Memory B cell (primary cell): ENCODE results near the gene SLC6A4.

Experiments
- ATAC-seq: fragments of 150-1000 bp; cut with Tn5 transposase; 2 replicates; pipeline ENCODE4 v1.10.0; 2021; ENCODE audit warnings: low read depth, mild to moderate bottlenecking, moderate library complexity
- DNase-seq, 2 donors: peaks; one replicate each; pipeline ENCODE4 v3.0.0; 2022; ENCODE audit warnings: low spot score in 2 of 2
- H3K27ac Mint-ChIP-seq: one replicate; pipeline ENCODE4 v1.8.0; 2022; ENCODE audit warnings: mild to moderate bottlenecking, moderate library complexity, mixed read lengths
- H3K27me3 Mint-ChIP-seq: one replicate; pipeline ENCODE4 v1.8.0; 2022; ENCODE audit warnings: mixed read lengths
- H3K36me3 Mint-ChIP-seq: one replicate; pipeline ENCODE4 v1.8.0; 2022; ENCODE audit warnings: mild to moderate bottlenecking, mixed read lengths
- H3K4me1 Mint-ChIP-seq: one replicate; pipeline ENCODE4 v1.8.0; 2022; ENCODE audit warnings: mixed read lengths
- H3K4me3 Mint-ChIP-seq: one replicate; pipeline ENCODE4 v1.8.0; 2022; ENCODE audit warnings: mild to moderate bottlenecking, moderate library complexity, mixed read lengths
- H3K9me3 Mint-ChIP-seq: one replicate; pipeline ENCODE4 v1.8.0; 2022; ENCODE audit warnings: mixed read lengths

SLC6A4 gene

GRCh38 chr17:30248786-30249185, 13.3 kb upstream of the SLC6A4 start:
- no peaks in the 10 kb centered on the region for H3K4me1 Mint-ChIP-seq
- no peaks in the 10 kb centered on the region for H3K9me3 Mint-ChIP-seq
- no peak for DNase-seq
- no peak overlapping the region for H3K27ac Mint-ChIP-seq
- ATAC-seq = no peak
- no peaks in the 10 kb centered on the region for H3K27me3 Mint-ChIP-seq
- H3K36me3 Mint-ChIP-seq = peaks cover 35% of the 10 kb centered on the region
- H3K4me3 Mint-ChIP-seq = no peak overlapping the region

GRCh38 chr17:30246460-30246859, 11.0 kb upstream of the SLC6A4 start:
- ATAC-seq (no peak), DNase-seq (no peak)
- Mint-ChIP-seq H3K27me3 (no peaks in the 10 kb centered on the region), H3K27ac (no peak overlapping the region), H3K9me3 (no peaks in the 10 kb centered on the region), H3K4me1 (no peaks in the 10 kb centered on the region), H3K36me3 (peaks cover 31% of the 10 kb centered on the region), H3K4me3 (no peak overlapping the region)

GRCh38 chr17:30244853-30245385, 9.4 kb upstream of the SLC6A4 start:
- Mint-ChIP-seq H3K4me1 (no peaks in the 10 kb centered on the region), H3K36me3 (peaks cover 26% of the 10 kb centered on the region), H3K4me3 (no peak overlapping the region), H3K27me3 (no peaks in the 10 kb centered on the region), H3K9me3 (no peaks in the 10 kb centered on the region), H3K27ac (no peak overlapping the region)
- no peak for ATAC-seq
- DNase-seq = no peak

GRCh38 chr17:30243568-30243967, 8.1 kb upstream of the SLC6A4 start:
- ATAC-seq (no peak), DNase-seq (no peak)
- Mint-ChIP-seq H3K4me1 (peaks cover 2% of the 10 kb centered on the region), H3K27ac (no peak overlapping the region), H3K27me3 (peaks cover 5% of the 10 kb centered on the region), H3K4me3 (no peak overlapping the region), H3K36me3 (peaks cover 16% of the 10 kb centered on the region), H3K9me3 (no peaks in the 10 kb centered on the region)

- ATAC-seq = no peak
- Mint-ChIP-seq H3K4me3 (no peak overlapping the region), H3K9me3 (no peaks in the 10 kb centered on the region), H3K27me3 (peaks cover 7% of the 10 kb centered on the region), H3K27ac (no peak overlapping the region), H3K4me1 (peaks cover 6% of the 10 kb centered on the region), H3K36me3 (peaks cover 10% of the 10 kb centered on the region)
- no peak for DNase-seq
Observed at GRCh38 chr17:30243002-30243401, 7.5 kb upstream of the SLC6A4 start.

GRCh38 chr17:30241051-30241450, 5.6 kb upstream of the SLC6A4 start:
- DNase-seq (no peak), ATAC-seq (no peak)
- H3K27ac Mint-ChIP-seq = no peak overlapping the region
- no peak overlapping the region for H3K4me3 Mint-ChIP-seq
- no peaks in the 10 kb centered on the region for H3K9me3 Mint-ChIP-seq
- peaks cover 14% of the 10 kb centered on the region for H3K27me3 Mint-ChIP-seq
- peaks cover 4% of the 10 kb centered on the region for H3K36me3 Mint-ChIP-seq
- peaks cover 17% of the 10 kb centered on the region for H3K4me1 Mint-ChIP-seq

- Mint-ChIP-seq H3K36me3 (peaks cover 2% of the 10 kb centered on the region), H3K9me3 (no peaks in the 10 kb centered on the region), H3K4me1 (peaks cover 19% of the 10 kb centered on the region), H3K27ac (no peak overlapping the region), H3K4me3 (no peak overlapping the region), H3K27me3 (peaks cover 15% of the 10 kb centered on the region)
- no peak for ATAC-seq
- no peak for DNase-seq
Observed at GRCh38 chr17:30240177-30240576, 4.7 kb upstream of the SLC6A4 start.

- peaks cover 22% of the 10 kb centered on the region for H3K4me1 Mint-ChIP-seq
- DNase-seq (no peak), ATAC-seq (no peak)
- H3K4me3 Mint-ChIP-seq = no peak overlapping the region
- H3K36me3 Mint-ChIP-seq = peaks cover 2% of the 10 kb centered on the region
- H3K27me3 Mint-ChIP-seq = peaks cover 20% of the 10 kb centered on the region
- no peak overlapping the region for H3K27ac Mint-ChIP-seq
- H3K9me3 Mint-ChIP-seq = no peaks in the 10 kb centered on the region
Observed at GRCh38 chr17:30239089-30239462, 3.6 kb upstream of the SLC6A4 start.

GRCh38 chr17:30238387-30239088, 3.0 kb upstream of the SLC6A4 start:
- no peak overlapping the region for H3K4me3 Mint-ChIP-seq
- H3K4me1 Mint-ChIP-seq = peaks cover 22% of the 10 kb centered on the region
- H3K27me3 Mint-ChIP-seq = peaks cover 20% of the 10 kb centered on the region
- ATAC-seq (no peak), DNase-seq (no peak)
- H3K36me3 Mint-ChIP-seq = peaks cover under 1% of the 10 kb centered on the region
- H3K9me3 Mint-ChIP-seq = no peaks in the 10 kb centered on the region
- H3K27ac Mint-ChIP-seq = no peak overlapping the region

- no peak overlapping the region for H3K27ac Mint-ChIP-seq
- H3K9me3 Mint-ChIP-seq = no peaks in the 10 kb centered on the region
- no peak for DNase-seq
- peaks cover 22% of the 10 kb centered on the region for H3K4me1 Mint-ChIP-seq
- H3K27me3 Mint-ChIP-seq = peaks cover 20% of the 10 kb centered on the region
- H3K36me3 Mint-ChIP-seq = no peaks in the 10 kb centered on the region
- no peak overlapping the region for H3K4me3 Mint-ChIP-seq
- no peak for ATAC-seq
Observed at GRCh38 chr17:30238003-30238344, 2.5 kb upstream of the SLC6A4 start.

- Mint-ChIP-seq H3K4me3 (no peak overlapping the region), H3K4me1 (peaks cover 22% of the 10 kb centered on the region), H3K36me3 (no peaks in the 10 kb centered on the region), H3K9me3 (no peaks in the 10 kb centered on the region), H3K27me3 (peaks cover 23% of the 10 kb centered on the region), H3K27ac (no peak overlapping the region)
- no peak for ATAC-seq
- DNase-seq = no peak
Observed at GRCh38 chr17:30237296-30238002, 2.0 kb upstream of the SLC6A4 start.

GRCh38 chr17:30236766-30237165, 1.3 kb upstream of the SLC6A4 start:
- H3K27me3 Mint-ChIP-seq = peaks cover 24% of the 10 kb centered on the region
- no peak for ATAC-seq
- no peaks in the 10 kb centered on the region for H3K36me3 Mint-ChIP-seq
- peaks cover 22% of the 10 kb centered on the region for H3K4me1 Mint-ChIP-seq
- H3K9me3 Mint-ChIP-seq = no peaks in the 10 kb centered on the region
- peak overlapping the region; percentile 64 for H3K4me3 Mint-ChIP-seq
- no peak for DNase-seq
- H3K27ac Mint-ChIP-seq = no peak overlapping the region

- peak overlapping the region; percentile 79 for H3K4me3 Mint-ChIP-seq
- H3K27ac Mint-ChIP-seq = no peak overlapping the region
- ATAC-seq = no peak
- H3K4me1 Mint-ChIP-seq = peaks cover 22% of the 10 kb centered on the region
- DNase-seq = no peak
- H3K27me3 Mint-ChIP-seq = peaks cover 24% of the 10 kb centered on the region
- H3K9me3 Mint-ChIP-seq = no peaks in the 10 kb centered on the region
- no peaks in the 10 kb centered on the region for H3K36me3 Mint-ChIP-seq
Observed at GRCh38 chr17:30236297-30236624, 764 bp upstream of the SLC6A4 start.

GRCh38 chr17:30234964-30235363, 533 bp downstream of the SLC6A4 start:
- Mint-ChIP-seq H3K27me3 (peaks cover 26% of the 10 kb centered on the region), H3K9me3 (no peaks in the 10 kb centered on the region), H3K4me3 (peak overlapping the region; percentile 65), H3K4me1 (peaks cover 24% of the 10 kb centered on the region), H3K27ac (no peak overlapping the region), H3K36me3 (no peaks in the 10 kb centered on the region)
- no peak for DNase-seq
- peak; percentile 44 for ATAC-seq

- no peaks in the 10 kb centered on the region for H3K9me3 Mint-ChIP-seq
- ATAC-seq (no peak), DNase-seq (no peak)
- H3K4me3 Mint-ChIP-seq = no peak overlapping the region
- H3K36me3 Mint-ChIP-seq = no peaks in the 10 kb centered on the region
- peaks cover 24% of the 10 kb centered on the region for H3K27me3 Mint-ChIP-seq
- peaks cover 26% of the 10 kb centered on the region for H3K4me1 Mint-ChIP-seq
- no peak overlapping the region for H3K27ac Mint-ChIP-seq
Observed at GRCh38 chr17:30234296-30234695, 1.2 kb downstream of the SLC6A4 start.
